HL-60/S4 treated with phorbol 12-myristate 13-acetate at 8.2 ng/mL for 4 days and 3 days (cell line): Measurements from ENCODE around the gene KLHL8.
"Not testable (repeated sequence)": the region's sequence is repeated elsewhere in the genome, so short reads cannot be mapped to it uniquely, and the experiment has no call there.

Experiments
- in situ Hi-C: fragments of 300-500 bp; cut with MboI; formaldehyde crosslinking; loops from 2 replicates; pipeline ENCODE4 v1.15.0; 2022; ENCODE audit warnings: low sequenced_read_pairs

KLHL8 gene

DNA sequence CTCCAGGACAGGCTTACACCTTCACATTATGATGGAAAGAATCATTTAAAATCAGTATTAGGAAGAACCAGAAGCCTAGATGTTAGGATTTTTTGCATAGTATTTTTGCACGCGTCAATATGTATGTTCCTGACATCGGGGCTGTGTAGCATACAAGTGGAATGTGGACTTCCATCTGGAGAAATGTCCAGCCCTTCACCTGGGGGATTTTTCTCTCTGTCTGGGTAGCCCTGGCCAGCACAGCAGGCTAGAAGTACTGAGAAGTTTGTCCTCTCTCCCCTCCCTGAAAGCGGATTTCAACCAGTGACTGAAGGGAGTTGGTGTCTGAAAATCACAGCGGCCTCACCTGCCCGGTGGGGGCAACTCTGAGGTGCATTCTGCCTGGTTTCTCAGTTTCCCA lies 10.4 kb upstream of the KLHL8 start:
- in situ Hi-C loops = loop anchor here (10.0 to 25.0 kb wide), 2 partner anchors 76 to 319 kb away; no protein-coding TSS in a partner anchor

DNA sequence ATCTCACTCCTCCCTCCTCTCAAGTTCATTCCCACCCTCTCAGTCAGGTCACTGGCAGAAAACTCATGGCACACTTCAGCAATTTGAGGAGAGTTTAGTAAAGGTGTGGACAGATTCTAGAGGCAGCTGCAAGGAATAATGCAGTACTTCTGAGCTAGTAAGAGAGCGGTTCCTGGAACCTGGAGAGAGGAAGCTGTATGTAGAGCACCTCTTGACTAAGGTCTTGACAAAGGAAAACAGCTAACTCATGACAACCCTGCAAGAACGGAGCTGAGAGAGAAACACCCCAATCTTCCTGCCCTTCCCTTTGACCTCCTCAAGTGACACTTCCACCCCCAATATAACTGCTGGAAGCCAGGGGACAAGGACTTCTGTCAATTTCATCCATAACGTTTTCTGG lies 9.6 kb upstream of the KLHL8 start:
- in situ Hi-C loops = loop anchor here (10.0 to 25.0 kb wide), 2 partner anchors 75 to 318 kb away; no protein-coding TSS in a partner anchor

- in situ Hi-C loops = loop anchor here (25.0 kb wide), 1 partner anchor 316 kb away; no protein-coding TSS in a partner anchor
Observed at GRCh38 chr4:87228262-87228860, 7.9 kb upstream of the KLHL8 start.

DNA sequence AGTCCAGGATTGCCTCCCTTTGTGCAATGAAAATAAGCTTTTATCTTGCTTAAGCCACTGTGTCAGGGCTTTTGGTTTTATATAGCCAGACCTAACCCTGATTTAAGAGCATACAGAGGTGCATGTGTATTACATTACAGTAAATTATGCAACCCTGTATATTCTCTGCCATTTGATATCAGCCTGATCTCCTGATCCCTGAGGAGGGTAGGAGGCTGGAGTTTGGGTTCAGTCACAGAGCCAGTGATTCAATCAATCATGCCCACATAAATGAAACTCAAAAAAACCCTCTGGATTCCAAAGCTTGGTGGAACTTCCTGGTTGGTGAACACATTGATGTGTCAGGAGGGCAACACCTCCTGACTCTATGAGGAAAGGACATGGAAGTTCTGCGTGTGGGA lies 7.3 kb upstream of the KLHL8 start:
- in situ Hi-C loops = loop anchor here (25.0 kb wide), 1 partner anchor 315 kb away; no protein-coding TSS in a partner anchor

GRCh38 chr4:87225936-87226335 lies 5.5 kb upstream of the KLHL8 start:
- in situ Hi-C loops = loop anchor here (25.0 kb wide), 1 partner anchor 314 kb away; no protein-coding TSS in a partner anchor

GRCh38 chr4:87224141-87224923 lies 3.9 kb upstream of the KLHL8 start:
- in situ Hi-C loops = no loop called here

DNA sequence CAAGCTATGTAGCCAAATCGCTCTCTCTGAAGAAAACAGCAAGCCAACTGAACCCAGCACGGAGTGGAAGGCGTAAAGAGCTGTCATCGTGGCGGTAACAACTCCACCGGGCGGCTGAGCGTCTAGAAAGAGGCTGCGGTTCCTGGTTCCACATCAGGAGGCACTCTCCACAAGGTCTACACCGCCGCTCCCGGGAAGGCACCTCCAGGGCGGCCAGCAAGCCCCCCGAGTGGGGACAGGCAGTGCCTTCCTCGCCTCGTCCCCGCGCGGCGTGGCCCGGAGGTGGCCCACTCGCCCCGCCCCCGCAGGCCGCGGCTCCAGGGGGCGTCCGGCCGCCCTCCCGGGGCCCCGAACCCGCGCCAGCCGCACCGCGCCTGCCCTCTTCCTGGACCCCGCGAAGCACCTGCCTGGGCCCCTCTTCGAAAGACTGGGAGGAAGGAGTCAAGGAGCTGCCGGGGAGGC lies 755 bp downstream of the KLHL8 start:
- in situ Hi-C loops = no loop called here

- in situ Hi-C loops = not testable (repeated sequence)
Observed at GRCh38 chr4:87217235-87217763, 3.1 kb downstream of the KLHL8 start.

DNA sequence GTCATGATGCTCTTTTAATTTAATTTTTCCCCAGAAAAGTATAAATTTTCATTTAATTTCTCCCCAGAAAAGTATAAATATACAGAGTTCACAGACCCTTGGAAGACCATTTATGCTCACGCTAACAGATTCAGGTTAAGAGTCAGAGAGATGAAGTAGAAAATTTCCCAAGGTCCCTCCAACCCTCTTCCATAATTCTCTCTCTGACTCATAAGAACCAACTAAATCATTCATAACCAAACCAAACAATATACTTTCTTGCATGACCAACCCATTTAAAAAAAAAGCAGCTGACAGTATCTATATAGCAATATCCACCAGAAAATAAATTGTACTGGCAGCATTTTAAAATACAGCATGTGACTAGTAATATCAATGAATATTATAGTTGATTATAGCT lies 3.9 kb downstream of the KLHL8 start:
- in situ Hi-C loops = no loop called here

DNA sequence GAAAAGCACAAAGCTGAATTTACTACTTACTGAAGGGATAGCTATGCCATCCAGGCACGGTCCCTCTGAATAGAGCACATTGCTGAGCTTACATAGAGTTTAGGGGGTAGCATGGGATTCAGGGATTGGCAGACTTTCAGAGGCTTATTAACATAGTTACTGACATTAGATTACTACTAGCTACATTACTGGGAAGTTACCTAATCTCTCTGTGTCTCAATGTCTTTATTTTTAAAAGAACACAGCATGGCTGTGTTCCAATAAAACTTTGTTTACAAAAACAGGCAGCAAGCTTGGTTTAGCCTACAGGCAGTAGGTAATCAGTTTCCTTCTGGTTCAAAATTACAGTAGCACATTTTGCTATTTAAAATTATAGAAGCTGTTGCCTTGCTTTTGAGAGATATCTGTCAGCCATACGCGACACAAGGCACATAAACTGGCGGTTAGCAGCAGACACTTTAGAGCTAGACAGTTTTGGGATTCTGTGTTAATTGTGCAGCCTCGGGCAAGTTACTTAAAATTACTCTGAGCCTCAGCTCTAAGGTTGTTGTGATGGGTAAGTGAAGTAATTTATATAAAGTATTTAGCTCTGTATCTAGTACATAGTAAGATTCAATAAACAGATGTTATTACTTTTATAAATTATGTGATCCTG lies 6.9 kb downstream of the KLHL8 start:
- in situ Hi-C loops = no loop called here

DNA sequence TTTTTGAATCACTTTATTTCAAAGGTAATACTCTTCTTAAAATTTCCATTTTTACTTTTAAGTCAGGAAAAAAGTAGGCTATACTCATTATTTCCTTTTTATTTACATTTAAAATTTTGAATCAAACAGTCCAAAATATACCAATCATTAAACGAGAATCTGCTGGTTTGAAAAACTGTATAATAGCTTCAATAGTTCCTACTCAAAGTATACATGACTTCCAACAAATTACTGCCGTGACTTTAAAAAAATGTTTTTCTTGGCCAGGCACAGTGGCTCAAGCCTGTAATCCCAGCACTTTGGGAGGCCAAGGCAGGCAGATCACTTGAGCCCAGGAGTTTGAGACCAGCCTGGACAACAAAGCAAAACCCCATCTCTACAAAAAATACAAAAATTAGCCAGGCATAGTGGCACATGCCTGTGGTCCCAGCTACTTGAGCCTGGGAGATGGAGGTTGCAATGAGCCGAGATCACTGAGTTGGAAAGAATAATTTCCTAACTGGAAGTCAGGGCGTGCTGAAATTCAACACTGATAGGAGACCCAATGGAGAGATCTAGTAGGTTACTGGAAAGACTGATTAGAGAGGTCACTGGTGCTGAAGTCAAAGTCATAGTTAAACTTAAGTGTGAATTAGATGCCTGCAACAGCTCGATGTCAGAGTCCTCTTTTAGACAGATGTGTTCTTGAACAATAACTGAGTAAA lies 9.0 kb downstream of the KLHL8 start:
- in situ Hi-C loops = no loop called here

- in situ Hi-C loops = no loop called here
Observed at GRCh38 chr4:87209696-87210095, 10.7 kb downstream of the KLHL8 start.

GRCh38 chr4:87209182-87209581 lies 11.2 kb downstream of the KLHL8 start:
- in situ Hi-C loops = no loop called here

DNA sequence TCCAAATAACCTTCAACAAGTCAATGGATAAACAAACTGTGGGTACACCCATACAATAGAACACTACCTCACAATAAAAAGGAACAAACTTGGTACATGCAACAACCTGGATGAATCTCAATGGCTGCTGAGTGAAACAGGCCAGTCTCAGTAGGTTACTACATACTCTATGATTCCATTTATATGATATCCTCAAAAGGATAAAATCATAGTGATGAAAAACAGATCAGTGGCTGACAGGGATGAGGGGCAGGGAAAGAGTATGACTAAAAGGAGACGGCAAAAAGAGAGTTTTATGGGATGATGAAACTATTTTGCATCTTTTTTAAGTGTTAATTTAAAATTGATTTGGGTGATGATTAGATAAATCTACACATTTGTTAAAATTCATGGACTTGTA lies 15.9 kb downstream of the KLHL8 start:
- in situ Hi-C loops = no loop called here

DNA sequence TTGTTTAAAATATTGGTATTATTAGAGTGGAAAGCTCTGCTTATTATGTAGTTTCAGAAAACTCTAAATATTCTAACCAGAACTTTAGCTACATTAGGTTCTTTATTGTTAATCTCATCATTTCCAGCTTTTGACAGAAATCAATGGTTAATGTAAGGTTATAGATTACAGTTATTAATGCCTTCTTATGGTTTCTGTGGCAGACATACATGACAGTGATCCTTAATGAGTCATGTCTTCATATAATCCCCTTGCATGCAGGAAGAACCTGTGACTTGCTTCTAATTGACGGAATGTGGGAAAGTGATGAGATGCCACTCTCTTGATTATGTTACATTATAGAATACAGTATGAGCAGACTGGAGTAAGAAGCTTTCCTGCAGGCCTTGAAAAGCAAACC lies 23.5 kb downstream of the KLHL8 start:
- in situ Hi-C loops = no loop called here

DNA sequence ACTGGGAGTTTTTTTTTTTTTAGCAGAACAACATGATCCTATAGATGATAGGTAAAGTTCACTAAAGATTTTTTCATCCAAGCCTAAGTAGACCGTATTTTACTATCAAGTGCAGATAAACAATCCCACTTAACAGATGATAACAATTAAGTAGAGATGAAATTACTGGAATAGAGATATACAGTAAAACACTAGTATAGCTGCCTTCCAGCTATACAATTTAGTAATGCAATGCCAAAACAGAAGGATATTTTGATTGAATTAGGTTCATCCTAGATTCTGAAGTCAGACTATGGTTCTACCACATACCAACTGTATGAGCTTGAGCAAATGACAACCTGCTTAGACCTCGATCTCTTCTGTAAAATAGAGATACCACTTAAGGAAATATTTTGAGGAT lies 24.3 kb downstream of the KLHL8 start:
- in situ Hi-C loops = no loop called here

DNA sequence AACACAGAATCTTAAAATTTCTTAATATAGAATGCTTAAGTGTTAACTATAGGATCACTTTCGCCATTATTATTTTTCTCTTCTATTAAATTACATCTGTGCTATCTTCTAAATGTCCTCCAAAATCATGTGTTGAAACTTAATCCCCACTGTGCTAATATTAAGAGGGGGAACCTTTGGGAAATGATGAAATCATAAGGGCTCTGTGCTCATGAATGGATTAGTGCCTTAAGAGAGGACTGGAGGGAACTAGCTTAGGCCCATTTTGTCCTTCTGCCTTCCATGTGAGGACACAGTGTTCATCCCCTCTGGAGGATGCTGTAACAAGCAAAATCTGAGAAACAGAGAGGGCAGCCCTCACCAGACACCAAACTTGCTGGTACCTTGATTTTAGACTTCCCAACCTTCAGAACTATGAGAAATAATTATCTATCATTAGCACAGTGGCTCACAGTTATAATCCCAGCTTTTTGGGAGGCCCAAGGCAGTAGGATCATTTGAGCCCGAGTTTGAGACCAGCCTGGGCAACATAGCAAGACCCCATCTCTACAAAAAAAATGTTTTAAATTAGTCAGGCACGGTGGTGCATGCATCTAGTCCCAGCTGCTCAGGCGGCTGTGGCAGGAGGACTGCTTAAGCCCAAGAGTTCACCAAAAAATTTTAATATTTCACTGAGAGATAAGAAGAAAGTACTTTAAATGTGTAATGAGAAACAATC lies 26.3 kb downstream of the KLHL8 start:
- in situ Hi-C loops = no loop called here

- in situ Hi-C loops = no loop called here
Observed at GRCh38 chr4:87192145-87192919, 28.1 kb downstream of the KLHL8 start.

- in situ Hi-C loops = no loop called here
Observed at GRCh38 chr4:87188932-87189331, 31.5 kb downstream of the KLHL8 start.
